ENCODE results near the gene TRNT1.

DNA sequence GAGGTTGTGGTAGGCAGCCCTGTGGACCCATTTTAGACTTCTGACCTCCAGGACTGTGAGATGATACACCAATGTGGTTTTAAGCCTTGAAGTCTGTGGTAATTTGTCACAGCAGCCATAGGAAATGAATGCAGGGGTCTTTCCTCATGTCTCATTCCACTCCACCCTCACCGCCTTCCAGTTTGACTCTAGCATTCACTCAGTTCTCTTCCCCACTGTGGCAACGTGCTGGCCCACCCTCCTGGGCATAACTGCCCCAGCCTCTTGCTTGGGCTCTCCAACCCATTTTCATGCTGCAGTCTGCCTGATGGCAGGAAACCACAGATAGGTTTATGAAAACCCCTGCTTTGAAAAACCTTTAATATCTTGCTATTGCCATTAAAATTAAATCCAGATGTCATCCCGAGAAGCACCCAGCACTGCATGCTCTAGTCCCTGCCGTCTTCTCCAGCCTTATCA, 7.3 kb upstream of the TRNT1 start:
- TF ChIP-seq, protein P1, sequence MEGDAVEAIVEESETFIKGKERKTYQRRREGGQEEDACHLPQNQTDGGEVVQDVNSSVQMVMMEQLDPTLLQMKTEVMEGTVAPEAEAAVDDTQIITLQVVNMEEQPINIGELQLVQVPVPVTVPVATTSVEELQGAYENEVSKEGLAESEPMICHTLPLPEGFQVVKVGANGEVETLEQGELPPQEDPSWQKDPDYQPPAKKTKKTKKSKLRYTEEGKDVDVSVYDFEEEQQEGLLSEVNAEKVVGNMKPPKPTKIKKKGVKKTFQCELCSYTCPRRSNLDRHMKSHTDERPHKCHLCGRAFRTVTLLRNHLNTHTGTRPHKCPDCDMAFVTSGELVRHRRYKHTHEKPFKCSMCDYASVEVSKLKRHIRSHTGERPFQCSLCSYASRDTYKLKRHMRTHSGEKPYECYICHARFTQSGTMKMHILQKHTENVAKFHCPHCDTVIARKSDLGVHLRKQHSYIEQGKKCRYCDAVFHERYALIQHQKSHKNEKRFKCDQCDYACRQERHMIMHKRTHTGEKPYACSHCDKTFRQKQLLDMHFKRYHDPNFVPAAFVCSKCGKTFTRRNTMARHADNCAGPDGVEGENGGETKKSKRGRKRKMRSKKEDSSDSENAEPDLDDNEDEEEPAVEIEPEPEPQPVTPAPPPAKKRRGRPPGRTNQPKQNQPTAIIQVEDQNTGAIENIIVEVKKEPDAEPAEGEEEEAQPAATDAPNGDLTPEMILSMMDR (conservative IDR thresholded peaks at IDR 0.05 in 1 of 2, IDR thresholded peaks at IDR 0.05 in 1 of 2; ENCODE audit: low read depth in 1 of 2, low read length in 2 of 2): no peak
- no peak for TF ChIP-seq EZH2 (IDR thresholded peaks at IDR 0.05; ENCODE audit: low read length, missing control alignments)
